ENCODE results near the gene MGMT. TPM values are rescaled to one million over a fixed set of nuclear protein-coding genes. Genes with fewer than 3 reads are reported as not detected.

Gene MGMT
- total RNA-seq, 2 donors from 2014 or later = 41.1 to 50.4 TPM

- no peaks in the 10 kb centered on the region for H3K9me3 ChIP-seq
- intact Hi-C loops (cut with DNase I) = no loop called here
- H3K4me3 ChIP-seq = no peak overlapping the region
- H3K27ac ChIP-seq = no peak overlapping the region
- WGBS = 94% methylated on average over 14 of the region's 14 CpGs
- H3K4me1 ChIP-seq (replicated peaks) = no peaks in the 10 kb centered on the region
- no peak for TF ChIP-seq CTCF (IDR thresholded peaks at IDR 0.05)
- no peak for TF ChIP-seq POLR2AphosphoS5 (IDR thresholded peaks at IDR 0.05)
- TF ChIP-seq POLR2A (IDR thresholded peaks at IDR 0.05) = no peak
- H3K27me3 ChIP-seq (replicated peaks; ENCODE audit: insufficient read depth) = no peaks in the 10 kb centered on the region
- H3K36me3 ChIP-seq = no peaks in the 10 kb centered on the region
- no peak for DNase-seq (ENCODE audit: low spot score)
Observed at GRCh38 chr10:129552119-129552518, 85.1 kb downstream of the MGMT start.

- DNase-seq (ENCODE audit: low spot score) = no peak
- no peak overlapping the region for H3K4me3 ChIP-seq
- no peaks in the 10 kb centered on the region for H3K27me3 ChIP-seq (replicated peaks; ENCODE audit: insufficient read depth)
- intact Hi-C loops (cut with DNase I) = no loop called here
- no peaks in the 10 kb centered on the region for H3K9me3 ChIP-seq
- no peaks in the 10 kb centered on the region for H3K36me3 ChIP-seq
- no peak for TF ChIP-seq CTCF (IDR thresholded peaks at IDR 0.05)
- TF ChIP-seq POLR2AphosphoS5 (IDR thresholded peaks at IDR 0.05) = no peak
- no peak for TF ChIP-seq POLR2A (IDR thresholded peaks at IDR 0.05)
- H3K4me1 ChIP-seq (replicated peaks) = no peaks in the 10 kb centered on the region
- H3K27ac ChIP-seq = no peak overlapping the region
- 94% methylated on average over 11 of the region's 11 CpGs for WGBS
Observed at GRCh38 chr10:129553928-129554327, 86.9 kb downstream of the MGMT start.

- 98% methylated on average over 18 of the region's 18 CpGs for WGBS
- intact Hi-C loops (cut with DNase I) = no loop called here
- H3K4me3 ChIP-seq = no peak overlapping the region
Observed at GRCh38 chr10:129556316-129556715, 89.3 kb downstream of the MGMT start.

GRCh38 chr10:129560361-129560760 lies 93.3 kb downstream of the MGMT start:
- Histone ChIP-seq H3K4me3 (no peak overlapping the region), H3K9me3 (no peaks in the 10 kb centered on the region), H3K27ac (no peak overlapping the region), H3K36me3 (no peaks in the 10 kb centered on the region), H3K4me1 (replicated peaks) (no peaks in the 10 kb centered on the region), H3K27me3 (replicated peaks; ENCODE audit: insufficient read depth) (no peaks in the 10 kb centered on the region)
- WGBS = 65% methylated on average over 6 of the region's 6 CpGs
- intact Hi-C loops (cut with DNase I) = no loop called here
- DNase-seq (ENCODE audit: low spot score) = no peak
- TF ChIP-seq POLR2AphosphoS5 (IDR thresholded peaks at IDR 0.05) (no peak), CTCF (IDR thresholded peaks at IDR 0.05) (no peak), POLR2A (IDR thresholded peaks at IDR 0.05) (no peak)

More at GRCh38 chr10:129556316-129556715, 89.3 kb downstream of the MGMT start:
- no peak overlapping the region for H3K27ac ChIP-seq
- H3K27me3 ChIP-seq (replicated peaks; ENCODE audit: insufficient read depth) = no peaks in the 10 kb centered on the region
- TF ChIP-seq POLR2A (IDR thresholded peaks at IDR 0.05) = no peak
- no peak for TF ChIP-seq CTCF (IDR thresholded peaks at IDR 0.05)
- no peak for TF ChIP-seq POLR2AphosphoS5 (IDR thresholded peaks at IDR 0.05)
- H3K4me1 ChIP-seq (replicated peaks) = no peaks in the 10 kb centered on the region
- DNase-seq (ENCODE audit: low spot score) = no peak
- H3K36me3 ChIP-seq = no peaks in the 10 kb centered on the region
- H3K9me3 ChIP-seq = no peaks in the 10 kb centered on the region

- H3K36me3 ChIP-seq = no peaks in the 10 kb centered on the region
- 92% methylated on average over 8 of the region's 8 CpGs for WGBS
- H3K27ac ChIP-seq = no peak overlapping the region
- H3K9me3 ChIP-seq = no peaks in the 10 kb centered on the region
- H3K27me3 ChIP-seq (replicated peaks; ENCODE audit: insufficient read depth) = no peaks in the 10 kb centered on the region
- intact Hi-C loops (cut with DNase I) = no loop called here
- DNase-seq (ENCODE audit: low spot score) = no peak
- H3K4me3 ChIP-seq = no peak overlapping the region
- H3K4me1 ChIP-seq (replicated peaks) = no peaks in the 10 kb centered on the region
- no peak for TF ChIP-seq POLR2A (IDR thresholded peaks at IDR 0.05)
- no peak for TF ChIP-seq POLR2AphosphoS5 (IDR thresholded peaks at IDR 0.05)
- TF ChIP-seq CTCF (IDR thresholded peaks at IDR 0.05) = no peak
Observed at GRCh38 chr10:129562487-129562886, 95.4 kb downstream of the MGMT start.
